ENCODE results near the gene FITM1.
"Not testable (repeated sequence)": the region's sequence is repeated elsewhere in the genome, so short reads cannot be mapped to it uniquely, and the experiment has no call there.

Gene FITM1

DNA sequence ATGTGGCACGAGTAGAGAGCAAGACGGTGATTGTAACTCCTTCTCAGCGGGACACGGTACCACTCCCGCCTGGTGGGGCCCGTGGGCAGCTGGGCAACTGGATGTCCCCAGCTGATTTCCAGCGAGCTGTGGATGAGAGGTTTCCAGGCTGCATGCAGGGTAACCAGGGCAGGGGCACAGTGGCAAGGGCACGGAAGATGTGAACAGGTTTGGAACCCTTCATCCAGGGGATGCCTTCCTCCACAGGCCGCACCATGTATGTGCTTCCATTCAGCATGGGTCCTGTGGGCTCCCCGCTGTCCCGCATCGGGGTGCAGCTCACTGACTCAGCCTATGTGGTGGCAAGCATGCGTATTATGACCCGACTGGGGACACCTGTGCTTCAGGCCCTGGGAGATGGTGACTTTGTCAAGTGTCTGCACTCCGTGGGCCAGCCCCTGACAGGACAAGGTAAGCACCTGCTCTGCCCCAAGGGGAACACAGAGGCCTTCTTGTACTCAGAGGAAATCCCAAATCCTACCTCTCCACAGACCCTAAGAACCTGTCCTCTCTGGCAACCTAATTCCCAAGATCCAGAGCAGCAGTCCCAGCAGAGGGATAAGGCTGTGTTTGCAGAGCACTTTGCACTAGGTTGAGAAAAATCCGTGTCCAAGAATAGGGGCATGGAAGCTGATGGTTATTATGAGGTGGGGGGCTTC, 32.1 kb upstream of the FITM1 start:
- DNase-seq: no peak

DNA sequence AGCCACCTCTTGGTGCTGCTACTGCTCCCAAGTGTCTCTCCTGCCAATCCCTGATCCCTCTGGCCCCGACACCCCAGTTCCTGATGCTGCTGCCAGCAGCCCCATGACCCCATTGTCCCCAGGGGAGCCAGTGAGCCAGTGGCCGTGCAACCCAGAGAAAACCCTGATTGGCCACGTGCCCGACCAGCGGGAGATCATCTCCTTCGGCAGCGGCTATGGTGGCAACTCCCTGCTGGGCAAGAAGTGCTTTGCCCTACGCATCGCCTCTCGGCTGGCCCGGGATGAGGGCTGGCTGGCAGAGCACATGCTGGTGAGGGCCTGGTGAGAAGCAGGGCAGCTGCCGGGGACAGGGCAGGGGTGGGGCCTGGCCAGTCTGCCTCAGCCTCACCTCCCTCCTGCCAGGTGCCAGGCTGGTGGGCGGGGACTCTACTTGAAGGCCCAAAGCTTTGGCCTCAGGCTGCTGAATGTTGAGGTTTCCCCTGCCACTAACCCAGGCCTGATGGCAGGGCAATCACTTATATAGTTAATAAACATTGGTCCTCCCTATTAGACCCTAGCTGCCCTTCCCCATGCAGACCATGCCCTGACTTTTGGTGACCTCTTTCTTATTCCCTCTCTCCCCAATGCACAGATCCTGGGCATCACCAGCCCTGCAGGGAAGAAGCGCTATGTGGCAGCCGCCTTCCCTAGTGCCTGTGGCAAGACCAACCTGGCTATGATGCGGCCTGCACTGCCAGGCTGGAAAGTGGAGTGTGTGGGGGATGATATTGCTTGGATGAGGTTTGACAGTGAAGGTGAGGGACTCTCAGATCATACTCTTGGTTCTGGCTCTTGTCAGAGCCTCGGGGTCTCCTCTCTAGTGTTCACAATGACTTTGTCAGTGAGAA, 31.3 kb upstream of the FITM1 start:
- DNase-seq: peak; percentile 63

DNA sequence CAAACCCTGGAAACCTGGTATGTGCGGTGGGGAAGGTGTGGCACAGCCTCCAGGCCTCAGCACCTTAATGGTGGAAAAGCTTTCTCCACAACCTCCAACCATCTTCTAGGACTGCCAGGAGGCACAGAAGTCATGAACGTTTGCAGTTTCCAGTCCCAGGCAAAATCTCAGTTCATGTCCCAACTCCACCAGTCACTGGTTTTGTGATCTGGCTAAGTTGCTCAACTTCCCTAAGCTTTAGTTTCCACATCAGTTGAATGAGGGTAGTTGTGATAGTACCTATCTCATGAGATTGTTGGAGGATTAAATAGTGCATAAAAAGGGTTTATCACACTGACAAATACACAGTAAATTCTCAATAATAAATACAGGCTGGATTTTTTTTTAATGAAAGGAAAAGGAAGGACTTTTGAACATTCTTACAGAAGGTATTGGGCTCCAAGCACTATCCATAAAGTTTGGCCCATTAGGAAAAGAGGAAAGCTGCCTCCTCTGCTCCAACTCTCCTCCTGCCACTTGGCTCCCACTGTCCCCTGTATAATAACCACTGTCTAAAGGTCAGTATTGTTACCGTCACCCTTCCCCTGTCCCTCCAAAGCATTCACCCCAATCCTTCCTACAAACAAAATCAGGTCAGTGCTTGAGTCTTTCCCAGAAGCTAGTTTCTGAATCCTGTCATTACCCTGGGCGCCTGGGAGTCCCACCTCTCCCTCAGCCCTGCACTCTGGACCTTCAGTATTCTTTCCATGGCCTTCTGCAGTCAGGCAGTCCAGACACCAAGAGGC, 30.1 kb upstream of the FITM1 start:
- no peak for DNase-seq

DNA sequence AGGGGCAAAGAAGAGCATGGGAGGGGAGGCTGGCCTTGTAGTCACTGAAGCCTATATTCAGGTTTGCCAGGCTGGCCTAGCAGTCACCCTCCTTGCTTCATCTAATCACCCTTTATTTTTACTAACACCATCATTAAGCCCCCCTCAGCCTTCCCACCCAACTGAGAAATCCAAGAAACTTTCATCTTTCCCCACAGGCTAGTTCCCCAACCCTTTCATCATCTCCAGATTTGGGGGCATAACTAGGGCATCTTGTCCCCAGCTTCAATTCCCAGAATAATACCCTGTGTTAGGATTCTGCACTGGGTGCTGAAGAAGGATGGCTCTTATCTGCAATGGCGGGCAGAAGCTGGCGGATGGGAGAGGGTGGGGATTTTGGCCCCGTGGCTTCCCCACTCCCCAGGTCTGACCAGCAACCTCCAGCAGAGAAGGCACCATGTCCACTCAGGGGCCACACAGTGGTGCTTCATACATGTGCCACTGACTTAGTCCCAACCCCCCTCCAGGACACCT, 29.4 kb upstream of the FITM1 start:
- no peak for DNase-seq

DNA sequence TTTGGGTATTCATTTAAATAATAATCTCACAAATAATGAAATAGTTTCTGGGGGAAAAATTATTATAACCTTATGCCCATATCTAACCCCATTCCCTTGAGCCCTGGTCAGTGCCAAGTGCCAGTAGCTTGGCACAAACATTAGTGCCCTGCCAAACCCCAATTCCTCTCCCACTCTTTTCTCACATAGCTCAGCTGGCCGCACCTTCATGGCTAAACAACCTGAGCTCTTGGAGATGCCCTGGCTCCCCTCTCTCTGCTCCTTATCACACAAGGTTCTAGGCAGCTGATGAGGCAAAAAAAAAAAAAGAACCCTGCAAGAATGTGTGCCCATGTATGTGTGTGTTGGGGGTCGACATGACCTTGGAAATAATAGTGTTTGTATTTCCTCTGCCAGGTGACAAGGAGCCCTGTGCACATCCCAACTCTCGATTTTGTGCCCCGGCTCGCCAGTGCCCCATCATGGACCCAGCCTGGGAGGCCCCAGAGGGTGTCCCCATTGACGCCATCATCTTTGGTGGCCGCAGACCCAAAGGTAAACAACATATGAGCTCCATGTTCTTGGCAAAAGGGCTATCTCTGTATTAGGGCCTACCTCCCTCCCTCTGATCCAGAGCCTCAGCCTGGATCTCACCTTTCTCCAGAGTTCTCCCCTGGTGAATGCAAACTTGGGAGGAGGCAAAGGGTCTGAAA, 28.0 kb upstream of the FITM1 start:
- no peak for DNase-seq

DNA sequence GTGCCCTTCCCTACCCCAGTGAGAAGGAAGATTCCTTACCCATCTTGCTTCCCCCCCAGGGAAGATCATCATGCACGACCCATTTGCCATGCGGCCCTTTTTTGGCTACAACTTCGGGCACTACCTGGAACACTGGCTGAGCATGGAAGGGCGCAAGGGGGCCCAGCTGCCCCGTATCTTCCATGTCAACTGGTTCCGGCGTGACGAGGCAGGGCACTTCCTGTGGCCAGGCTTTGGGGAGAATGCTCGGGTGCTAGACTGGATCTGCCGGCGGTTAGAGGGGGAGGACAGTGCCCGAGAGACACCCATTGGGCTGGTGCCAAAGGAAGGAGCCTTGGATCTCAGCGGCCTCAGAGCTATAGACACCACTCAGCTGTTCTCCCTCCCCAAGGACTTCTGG, 27.0 kb upstream of the FITM1 start:
- DNase-seq: no peak

DNA sequence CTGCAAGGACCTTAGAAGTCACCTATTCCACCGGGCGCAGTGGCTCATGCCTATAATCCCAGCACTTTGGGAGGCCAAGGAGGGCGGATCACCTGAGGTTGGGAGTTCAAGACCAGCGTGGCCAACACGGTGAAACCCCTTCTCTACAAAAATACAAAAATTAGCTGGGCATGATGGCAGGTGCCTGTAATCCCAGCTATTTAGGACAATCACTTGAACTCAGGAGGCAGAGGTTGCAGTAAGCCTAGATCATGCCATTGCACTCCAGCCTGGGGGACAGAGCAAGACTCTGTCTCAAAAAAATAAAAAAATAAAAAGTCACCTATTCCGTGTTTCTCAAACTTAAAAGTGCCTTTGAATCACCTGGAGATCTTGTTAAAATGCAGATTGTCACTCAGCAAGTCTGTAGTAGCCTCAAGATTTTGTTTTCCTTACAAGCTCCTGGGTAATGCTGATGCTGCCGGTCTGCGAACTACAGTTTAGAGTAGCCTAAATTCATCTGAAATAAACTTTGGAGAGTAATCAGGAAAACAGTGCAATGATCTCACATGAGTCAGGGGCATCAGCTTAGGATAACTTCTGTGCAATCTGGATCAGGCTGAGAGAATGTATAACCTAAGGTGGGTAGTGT, 24.7 kb upstream of the FITM1 start:
- DNase-seq: not testable (repeated sequence)

DNA sequence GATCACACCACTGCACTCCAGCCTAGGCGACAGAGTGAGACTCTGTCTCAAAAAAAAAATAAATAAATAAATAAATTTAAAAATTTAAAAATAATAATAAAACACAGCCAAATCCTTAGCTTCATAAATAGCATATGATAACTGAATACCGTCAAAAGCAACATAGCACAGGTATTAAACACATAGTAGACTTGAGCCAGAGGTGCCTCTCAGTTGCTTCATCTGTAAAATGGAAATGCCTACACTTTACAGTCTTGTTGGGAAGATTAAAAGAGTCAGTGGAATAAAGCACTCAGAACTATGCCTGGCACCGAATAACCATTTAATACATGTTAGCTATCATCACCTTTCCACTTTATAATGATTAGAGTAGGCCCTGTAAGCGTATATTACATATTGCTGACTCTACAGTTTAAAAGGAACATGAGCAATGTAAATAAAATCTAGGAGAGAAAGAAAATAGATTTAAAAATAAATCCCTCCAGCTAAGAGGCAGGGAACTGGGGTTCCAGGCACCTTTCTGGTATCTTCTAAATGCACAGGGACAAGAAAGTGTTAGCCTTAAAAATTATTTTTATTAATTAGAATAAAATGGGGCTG, 23.7 kb upstream of the FITM1 start:
- no peak for DNase-seq

DNA sequence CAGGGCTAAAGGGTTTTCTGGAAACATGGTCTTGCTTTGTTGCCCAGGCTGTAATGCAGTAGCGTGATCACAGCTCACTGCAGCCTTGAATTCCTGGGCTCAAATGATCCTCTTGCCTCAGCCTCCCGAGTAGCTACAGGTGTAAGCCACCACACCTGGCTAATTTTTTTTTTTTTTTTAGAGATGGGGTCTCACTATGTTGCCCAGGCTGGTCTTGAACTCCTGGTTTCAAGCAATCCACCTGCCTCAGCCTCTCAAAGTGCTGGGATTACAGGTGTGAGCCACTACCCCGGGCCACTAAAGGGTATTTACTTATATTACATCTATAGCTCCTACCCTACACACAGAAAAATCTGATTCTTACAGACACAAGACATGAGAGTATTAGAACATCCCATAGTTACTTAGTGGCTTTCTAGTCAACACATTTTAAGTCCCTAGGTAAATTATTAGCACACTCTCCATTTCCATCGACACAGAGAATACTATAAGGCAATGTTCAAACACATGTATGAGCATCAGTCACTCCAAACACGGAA, 22.1 kb upstream of the FITM1 start:
- no peak for DNase-seq

DNA sequence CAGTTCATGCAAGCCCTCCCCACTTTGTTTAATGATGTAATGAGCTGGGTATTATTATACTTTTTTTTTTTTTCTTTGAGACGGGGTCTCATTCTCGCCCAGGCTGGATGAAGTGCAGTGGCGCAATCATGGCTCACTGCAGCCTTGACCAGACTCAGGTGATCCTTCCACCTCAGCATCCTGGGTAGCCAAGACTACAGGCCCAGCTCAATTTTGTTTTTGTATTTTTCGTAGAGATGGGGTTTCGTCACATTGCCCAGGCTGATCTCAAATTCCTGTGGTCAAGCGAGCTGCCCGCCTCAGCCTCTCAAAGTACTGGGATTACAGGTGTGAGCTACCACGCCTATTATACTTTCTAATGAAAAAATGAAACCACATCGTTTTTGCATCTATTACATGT, 20.4 kb upstream of the FITM1 start:
- DNase-seq: no peak

DNA sequence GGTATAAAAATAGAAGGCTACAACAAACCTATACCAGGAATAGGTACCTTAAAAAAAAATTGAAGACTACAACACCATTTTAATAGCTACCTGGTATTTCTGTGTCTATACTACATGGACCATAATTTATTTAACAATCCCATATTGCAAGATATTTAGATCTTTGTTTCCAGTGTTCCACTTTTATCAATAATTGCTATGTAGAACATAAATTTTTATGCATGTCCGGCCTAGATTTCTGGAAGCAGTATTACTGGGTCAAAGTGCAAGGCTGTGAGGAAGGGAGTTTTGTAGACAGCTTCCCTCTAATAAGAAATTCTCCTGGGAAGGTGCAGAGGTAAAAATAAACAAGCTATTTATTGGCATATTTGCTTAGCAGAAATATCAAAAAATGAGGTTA, 19.9 kb upstream of the FITM1 start:
- no peak for DNase-seq

DNA sequence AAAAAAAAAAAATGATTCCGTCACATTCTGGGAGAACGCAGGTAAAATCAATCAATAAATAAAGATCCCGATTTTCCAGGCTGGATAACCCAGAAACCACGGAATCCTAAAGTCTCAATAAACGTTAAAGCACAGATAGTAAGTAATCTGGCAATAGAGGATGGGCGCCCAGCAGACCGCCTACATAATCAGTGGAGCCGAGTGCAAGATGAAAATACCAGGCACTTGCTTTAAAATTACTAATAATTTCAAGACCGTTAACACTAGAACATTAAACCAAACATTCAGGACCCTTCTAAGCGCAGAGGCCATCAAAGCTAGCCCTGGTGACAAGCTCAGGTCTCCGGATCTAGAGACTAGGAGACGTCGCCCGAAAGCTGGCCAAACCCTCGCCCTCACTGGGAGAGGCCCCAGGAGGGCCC, 17.1 kb upstream of the FITM1 start:
- no peak for DNase-seq

DNA sequence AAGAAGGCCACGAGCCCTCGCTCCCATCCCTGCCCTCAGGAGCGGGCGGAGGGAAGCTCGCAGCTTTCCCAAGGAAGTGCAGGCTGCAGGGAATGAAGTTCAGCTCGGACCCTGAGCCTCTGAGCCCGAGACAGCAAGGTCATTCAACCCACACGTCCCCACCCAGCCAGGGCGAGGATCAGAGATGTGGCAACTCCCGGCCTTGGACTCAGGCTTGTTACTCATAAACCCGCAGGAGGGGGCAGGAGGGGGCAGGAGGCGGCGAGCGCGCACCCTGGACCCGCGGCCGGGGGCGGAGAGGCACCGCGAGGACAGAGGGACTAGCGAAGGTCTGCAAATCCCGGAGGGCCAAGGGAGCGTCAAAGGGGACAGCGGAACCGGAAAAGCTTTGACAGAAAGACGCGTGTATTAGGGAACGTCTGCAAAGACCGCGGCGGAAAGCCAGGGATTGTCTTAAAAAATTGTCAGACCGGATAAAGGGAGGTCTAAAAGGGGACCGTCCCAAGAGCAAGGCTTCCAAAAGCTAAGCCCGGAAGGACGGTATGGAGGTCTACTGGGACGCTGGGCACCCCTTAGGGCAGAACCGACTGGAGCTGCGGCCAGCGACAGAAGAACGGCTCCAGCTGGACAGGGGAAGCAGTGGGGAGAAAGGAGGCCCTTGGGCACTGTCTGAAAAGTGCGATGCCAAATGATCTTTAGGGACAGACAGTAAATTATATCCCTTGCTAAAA, 16.5 kb upstream of the FITM1 start:
- peak; percentile 79 for DNase-seq

DNA sequence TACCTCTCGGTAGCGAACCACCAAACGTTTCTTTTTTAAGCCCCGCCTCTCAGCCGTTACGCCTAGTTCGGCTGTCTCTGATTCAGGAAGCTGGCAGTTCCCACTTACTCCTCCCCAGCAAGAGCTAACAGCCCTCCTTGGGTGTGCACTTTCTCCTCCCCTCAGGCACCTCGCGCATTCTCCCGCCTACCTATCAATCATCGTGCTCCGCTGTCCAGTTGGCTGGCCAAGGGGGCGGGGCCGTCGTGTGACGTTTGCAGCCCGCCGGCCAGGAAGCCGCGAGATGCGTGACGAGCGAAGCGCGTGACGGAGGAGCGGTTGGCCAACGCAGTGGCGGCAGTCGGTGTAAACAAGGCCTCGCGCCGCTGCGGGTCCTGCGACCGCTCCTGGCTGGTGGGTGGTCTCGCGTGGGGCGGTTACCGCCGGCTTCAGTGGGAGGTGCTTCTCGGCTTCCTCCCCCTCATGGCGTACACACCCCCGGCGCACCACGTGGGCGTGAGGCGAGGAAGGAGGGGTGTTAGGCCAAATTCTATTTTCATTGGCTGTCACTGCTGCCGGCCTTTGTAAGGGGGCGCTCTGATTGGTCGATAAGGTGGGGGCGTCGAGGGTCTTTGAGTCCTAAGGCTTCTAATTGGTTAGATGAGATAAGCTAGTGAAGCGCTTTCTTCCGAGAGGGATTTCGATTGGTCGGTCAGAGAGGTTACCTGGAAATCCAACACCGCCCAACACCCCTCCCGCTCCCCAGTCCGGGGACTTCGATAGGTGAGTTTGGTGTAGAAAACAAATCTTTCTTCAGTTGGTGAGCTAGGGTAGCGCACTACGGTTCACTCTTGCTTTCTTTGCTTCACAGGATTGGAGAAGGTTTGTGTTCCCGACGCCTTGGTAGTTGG, 15.7 kb upstream of the FITM1 start, which contains the start of the genes DCAF11 and NRL:
DCAF11 (plus strand) TSS at position 246 of the 890 bp plus-strand sequence. CDS start 818 bp downstream, outside the sequence.
NRL (minus strand) TSS at position 418 of the 890 bp plus-strand sequence. CDS start 32,101 bp downstream, outside the sequence.
- DNase-seq: peak; percentile 100

DNA sequence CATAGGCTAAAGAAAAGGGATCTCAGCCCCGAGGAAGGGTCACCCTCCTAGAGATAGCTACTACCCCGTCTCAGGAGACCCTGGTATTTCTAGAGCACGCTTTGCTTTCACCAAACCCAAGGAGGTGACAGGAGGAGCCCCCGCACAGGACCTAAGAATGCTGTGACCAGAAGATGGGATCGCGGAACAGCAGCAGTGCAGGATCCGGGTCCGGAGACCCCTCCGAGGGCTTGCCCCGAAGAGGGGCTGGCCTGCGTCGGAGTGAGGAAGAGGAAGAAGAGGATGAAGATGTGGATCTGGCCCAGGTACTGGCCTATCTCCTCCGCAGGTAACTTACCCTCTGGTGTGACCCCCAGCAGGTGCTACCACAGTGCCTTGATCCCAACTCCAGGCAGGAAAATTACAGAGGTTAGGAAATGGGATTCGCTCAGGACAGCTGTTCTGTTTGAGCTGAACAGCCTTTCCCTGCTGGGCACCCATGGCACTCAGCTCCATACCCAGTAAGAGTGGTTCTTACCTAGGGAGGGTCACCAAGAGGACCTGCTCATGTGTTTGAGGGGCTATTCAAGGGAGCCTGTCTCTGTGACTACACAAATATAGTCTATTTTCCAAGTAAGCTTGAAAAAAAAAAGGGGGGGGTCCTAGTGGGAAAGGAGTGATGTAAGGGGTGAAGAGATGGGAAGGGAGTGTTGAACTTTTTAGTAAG, 14.9 kb upstream of the FITM1 start:
- no peak for DNase-seq

DNA sequence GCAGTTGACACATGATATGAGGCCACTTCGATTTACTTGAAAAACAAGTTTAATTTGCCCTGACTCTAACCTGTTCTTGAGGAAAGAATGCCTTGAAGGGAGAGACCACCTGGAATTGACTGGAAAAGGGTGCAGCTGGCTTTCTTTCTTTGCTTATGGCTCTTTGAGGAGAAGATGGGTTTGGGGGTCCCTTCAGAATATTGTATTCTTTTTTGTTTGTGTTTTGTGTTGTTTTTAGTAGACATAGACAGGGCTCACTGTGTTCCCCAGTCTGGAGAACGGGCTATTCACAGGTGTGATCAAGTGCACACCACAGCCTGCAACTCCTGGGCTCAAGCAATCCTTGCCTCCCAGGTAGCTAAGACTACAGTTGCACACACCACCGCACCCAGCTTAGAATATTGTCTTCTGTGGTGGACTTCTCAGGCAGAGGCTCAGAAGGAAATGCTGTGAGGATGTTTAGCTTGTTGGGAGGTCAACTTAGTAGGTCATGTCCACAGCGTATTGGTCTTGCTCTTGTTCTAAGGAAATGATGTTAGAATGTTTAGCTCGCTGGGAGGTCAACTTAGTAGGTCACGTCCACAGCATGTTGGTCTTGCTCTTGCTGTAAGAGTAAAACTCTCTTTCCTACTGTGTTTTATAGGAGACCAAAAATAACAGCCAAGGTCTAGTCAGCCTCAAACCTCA, 14.2 kb upstream of the FITM1 start:
- no peak for DNase-seq

DNA sequence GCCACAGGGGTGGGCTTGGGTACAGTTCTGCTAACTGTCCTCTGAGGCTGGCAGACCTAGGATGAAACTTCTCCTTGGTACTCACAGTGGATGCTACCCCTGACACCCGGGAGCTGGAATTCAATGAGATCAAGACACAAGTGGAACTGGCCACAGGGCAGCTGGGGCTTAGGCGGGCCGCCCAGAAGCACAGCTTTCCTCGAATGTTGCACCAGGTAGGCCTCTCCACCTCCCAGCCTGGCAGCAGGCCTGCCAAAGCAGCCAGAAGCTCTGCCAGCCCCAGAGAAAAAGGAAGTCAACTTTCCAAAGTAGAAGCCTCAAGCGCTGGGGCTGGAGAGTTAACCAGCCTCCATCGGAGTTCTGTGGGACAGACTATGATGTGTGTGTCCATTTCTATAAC, 13.3 kb upstream of the FITM1 start:
- no peak for DNase-seq

DNA sequence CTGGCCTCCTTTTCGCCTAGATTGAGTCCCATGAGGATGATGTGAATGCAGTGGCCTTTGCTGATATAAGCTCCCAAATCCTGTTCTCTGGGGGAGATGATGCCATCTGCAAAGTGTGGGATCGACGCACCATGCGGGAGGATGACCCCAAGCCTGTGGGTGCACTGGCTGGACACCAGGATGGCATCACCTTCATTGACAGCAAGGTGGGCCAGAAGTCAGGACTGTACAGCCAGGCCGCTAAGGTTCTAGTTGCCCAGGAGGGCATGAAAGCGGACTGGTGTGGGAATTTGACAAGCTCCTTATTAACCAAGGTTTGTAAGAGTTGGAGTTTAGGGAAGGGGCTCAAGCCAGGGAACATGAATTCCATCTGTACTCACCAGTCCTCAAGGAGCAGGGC, 10.8 kb upstream of the FITM1 start:
- DNase-seq: no peak

Data from DMS153 (cell line).